GM19372 (cell line): ENCODE results near the gene DHRS9.
A peak's percentile ranks its signal among the peaks of the same experiment; 100 is the strongest.
"Not testable (repeated sequence)": the region's sequence is repeated elsewhere in the genome, so short reads cannot be mapped to it uniquely, and the experiment has no call there.

Experiments
- ATAC-seq: cut with Tn5 transposase; IDR thresholded peaks from one replicate; pipeline ENCODE4 v1.9.1; 2021; ENCODE audit warnings: mild to moderate bottlenecking, low read depth, moderate library complexity; ENCODE audit not compliant: unreplicated experiment

The DHRS9 gene

GRCh38 chr2:169069341-169069740 is at the start of gene DHRS9:
Gene DHRS9 (plus strand): TSS chr2:169069563. CDS start chr2:169081582, 12,019 bp downstream.
- no peak for ATAC-seq

- no peak for ATAC-seq
Measured at GRCh38 chr2:169023161-169023560, 46.2 kb upstream of the DHRS9 start.

GRCh38 chr2:169026056-169026455 is 43.3 kb upstream of the DHRS9 start:
- ATAC-seq, result no peak

- ATAC-seq, result no peak
Measured at GRCh38 chr2:169027234-169027633, 42.1 kb upstream of the DHRS9 start.

- ATAC-seq, result no peak
Measured at GRCh38 chr2:169029341-169029740, 40.0 kb upstream of the DHRS9 start.

GRCh38 chr2:169031202-169031601 is 38.2 kb upstream of the DHRS9 start, which contains the start of gene ABCB11:
Gene ABCB11 (minus strand): TSS chr2:169031324. CDS start chr2:169018125, 13,199 bp downstream.
- no peak for ATAC-seq

GRCh38 chr2:169034256-169034655 is 35.1 kb upstream of the DHRS9 start:
- no peak for ATAC-seq

- ATAC-seq, result no peak
Measured at GRCh38 chr2:169034984-169035544, 34.3 kb upstream of the DHRS9 start.

- no peak for ATAC-seq
Measured at GRCh38 chr2:169035887-169036286, 33.5 kb upstream of the DHRS9 start.

GRCh38 chr2:169036736-169037440 is 32.5 kb upstream of the DHRS9 start:
- ATAC-seq, result peak; percentile 44

- peak; percentile 48 for ATAC-seq
Measured at GRCh38 chr2:169038338-169038757, 31.0 kb upstream of the DHRS9 start.

- no peak for ATAC-seq
Measured at GRCh38 chr2:169039702-169040101, 29.7 kb upstream of the DHRS9 start.

- no peak for ATAC-seq
Measured at GRCh38 chr2:169041594-169041993, 27.8 kb upstream of the DHRS9 start.

- ATAC-seq, result no peak
Measured at GRCh38 chr2:169042856-169043255, 26.5 kb upstream of the DHRS9 start.

GRCh38 chr2:169046440-169047151 is 22.8 kb upstream of the DHRS9 start:
- no peak for ATAC-seq

- ATAC-seq, result no peak
Measured at GRCh38 chr2:169047256-169048250, 21.8 kb upstream of the DHRS9 start.

- ATAC-seq, result no peak
Measured at GRCh38 chr2:169049142-169049541, 20.2 kb upstream of the DHRS9 start.

GRCh38 chr2:169050476-169051240 is 18.7 kb upstream of the DHRS9 start:
- ATAC-seq, result no peak

- not testable (repeated sequence) for ATAC-seq
Measured at GRCh38 chr2:169054575-169054974, 14.8 kb upstream of the DHRS9 start.

GRCh38 chr2:169064199-169064598 is 5.2 kb upstream of the DHRS9 start:
- ATAC-seq, result not testable (repeated sequence)
